NOMO-1 treated with dmso at 0.1 percent for 144 hours (cell line): ENCODE data around the gene LAMA2.

Source experiments
- DNase-seq: peaks from one replicate; lab custom pipeline; 2025; ENCODE audit not compliant: unreplicated experiment; lab: John Stamatoyannopoulos, UW

Gene LAMA2

GRCh38 chr6:129344379-129344778 is 461.4 kb downstream of the LAMA2 start:
- DNase-seq, result no peak

DNA sequence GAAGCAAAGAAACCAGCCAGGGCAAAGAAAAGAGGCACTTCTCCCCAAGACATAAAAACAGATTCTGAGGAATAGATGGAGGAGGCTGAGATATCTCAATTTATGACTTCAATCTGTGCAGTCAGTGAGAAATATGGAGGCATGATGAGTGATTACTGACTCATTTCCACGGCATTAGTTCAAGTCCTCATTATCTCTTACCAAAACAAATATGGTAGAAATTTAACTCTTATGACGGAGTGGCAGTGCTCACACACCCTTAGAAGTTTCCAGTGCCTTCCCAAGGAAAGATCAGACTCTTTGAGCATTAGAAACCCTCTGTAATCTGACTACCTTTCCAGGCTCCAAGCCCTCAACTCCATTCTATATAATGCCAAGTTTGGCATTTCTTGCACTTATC is 463.0 kb downstream of the LAMA2 start:
- DNase-seq, result no peak

DNA sequence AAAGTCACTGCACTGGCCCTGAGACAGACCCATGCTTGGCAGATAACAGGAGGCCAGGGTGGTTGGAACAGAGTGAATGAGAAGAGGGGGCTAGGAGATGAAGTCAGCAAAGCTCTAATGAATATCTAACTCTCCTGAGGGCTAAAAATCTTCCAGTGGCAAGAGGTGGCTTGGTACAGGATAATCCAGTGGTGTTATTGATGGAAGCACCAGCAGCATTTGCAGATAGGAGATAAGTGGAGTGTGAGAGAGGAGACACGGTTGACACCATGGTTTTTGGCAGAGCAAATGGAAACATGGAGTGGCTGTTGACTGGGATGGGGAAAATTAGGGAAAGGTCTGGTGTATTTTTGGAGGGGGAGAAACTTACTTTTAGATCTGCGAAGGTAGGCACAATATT is 464.0 kb downstream of the LAMA2 start:
- DNase-seq, result no peak

GRCh38 chr6:129350278-129350677 is 467.3 kb downstream of the LAMA2 start:
- DNase-seq, result no peak

DNA sequence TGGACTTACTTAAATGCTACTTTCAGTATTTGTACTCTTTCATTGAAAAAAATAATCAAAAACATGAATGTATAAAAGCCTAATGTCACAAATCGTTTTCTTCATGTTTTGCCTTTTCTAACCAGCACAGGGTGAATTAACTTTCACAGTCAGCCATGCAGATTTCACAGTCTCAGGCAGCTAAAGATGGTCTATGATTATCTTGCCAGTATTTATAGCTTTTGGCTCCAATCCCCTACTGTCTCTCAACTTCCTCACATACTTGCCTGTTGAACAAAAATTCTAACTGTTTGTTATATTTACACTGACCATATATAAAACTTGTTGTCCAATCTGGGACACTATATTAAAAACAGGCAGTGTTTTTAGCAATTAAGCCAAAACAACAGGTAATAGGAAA is 468.9 kb downstream of the LAMA2 start:
- DNase-seq, result no peak

DNA sequence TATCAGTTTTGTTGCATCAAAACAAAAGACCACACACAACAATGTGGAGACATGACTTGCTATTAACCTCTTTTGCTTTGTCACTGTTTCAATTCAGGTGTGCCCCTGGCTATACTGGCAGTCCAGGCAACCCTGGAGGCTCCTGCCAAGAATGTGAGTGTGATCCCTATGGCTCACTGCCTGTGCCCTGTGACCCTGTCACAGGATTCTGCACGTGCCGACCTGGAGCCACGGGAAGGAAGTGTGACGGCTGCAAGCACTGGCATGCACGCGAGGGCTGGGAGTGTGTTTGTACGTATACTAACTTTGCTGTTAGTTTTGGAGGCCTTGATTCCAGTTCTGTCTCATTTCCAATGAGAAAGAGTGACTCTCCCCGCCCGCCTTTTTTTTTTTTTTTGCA is 470.1 kb downstream of the LAMA2 start:
- DNase-seq, result no peak

GRCh38 chr6:129356129-129356528 is 473.2 kb downstream of the LAMA2 start:
- no peak for DNase-seq

- DNase-seq, result no peak
Observed at GRCh38 chr6:129359811-129360681, 477.1 kb downstream of the LAMA2 start.

GRCh38 chr6:129360682-129360955 is 477.7 kb downstream of the LAMA2 start:
- DNase-seq, result no peak

DNA sequence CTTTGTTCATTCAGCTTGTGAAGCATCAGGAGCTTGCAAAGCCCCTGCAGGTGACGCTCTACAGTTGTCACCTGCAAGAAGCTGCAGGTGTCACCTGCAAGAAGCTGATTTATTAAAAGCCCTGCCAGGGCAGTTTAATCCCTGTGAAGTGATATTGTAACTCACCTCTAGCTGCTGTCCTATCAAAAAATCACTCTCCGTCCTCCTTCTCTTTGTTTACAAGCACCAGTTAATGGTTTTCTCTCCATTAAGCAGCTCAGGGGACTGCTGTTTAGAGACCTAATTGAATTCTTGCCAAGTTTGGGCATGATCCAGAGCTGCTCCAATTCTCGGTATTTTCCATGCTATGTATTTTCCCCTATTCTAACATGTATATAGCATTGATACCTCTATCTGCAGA is 481.1 kb downstream of the LAMA2 start:
- DNase-seq, result no peak

DNA sequence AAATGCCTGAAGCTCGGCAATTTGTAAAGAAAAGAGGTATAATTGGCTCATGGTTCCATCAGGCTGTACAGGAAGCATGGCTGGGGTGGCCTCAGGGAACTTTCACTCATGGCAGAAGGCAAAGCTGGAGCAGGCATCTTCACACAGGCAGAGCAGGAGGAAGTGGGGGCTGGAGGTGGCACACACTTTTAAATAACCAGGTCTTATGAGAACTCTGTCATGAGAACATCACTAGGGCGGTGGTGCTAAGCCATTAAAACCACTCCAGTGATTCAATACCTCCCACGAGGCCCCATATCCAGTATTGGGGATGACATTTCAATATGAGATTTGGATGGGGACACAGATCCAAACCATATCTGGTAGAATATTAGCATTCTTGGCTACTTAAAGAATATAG is 481.8 kb downstream of the LAMA2 start:
- no peak for DNase-seq

- DNase-seq, result no peak
Observed at GRCh38 chr6:129368076-129368475, 485.1 kb downstream of the LAMA2 start.

DNA sequence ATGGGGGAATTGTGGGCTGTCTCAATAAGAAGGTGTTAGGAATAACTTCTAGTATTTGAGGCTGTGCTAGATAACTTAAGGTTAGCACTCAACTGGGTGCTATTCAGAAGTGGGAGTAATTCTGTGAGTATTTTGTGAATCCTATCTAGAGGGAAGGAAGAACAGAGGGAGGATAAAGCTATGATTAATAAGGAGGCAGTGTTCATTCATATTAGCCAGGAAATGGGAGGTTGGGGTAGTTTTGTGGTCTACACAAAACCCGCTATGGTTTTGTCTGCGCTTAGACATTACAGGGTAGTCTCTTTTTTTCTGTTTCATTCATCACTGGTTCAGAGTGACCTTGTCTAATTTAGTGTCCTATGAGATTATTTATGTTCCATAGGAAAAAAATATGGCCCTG is 486.0 kb downstream of the LAMA2 start:
- DNase-seq, result no peak

DNA sequence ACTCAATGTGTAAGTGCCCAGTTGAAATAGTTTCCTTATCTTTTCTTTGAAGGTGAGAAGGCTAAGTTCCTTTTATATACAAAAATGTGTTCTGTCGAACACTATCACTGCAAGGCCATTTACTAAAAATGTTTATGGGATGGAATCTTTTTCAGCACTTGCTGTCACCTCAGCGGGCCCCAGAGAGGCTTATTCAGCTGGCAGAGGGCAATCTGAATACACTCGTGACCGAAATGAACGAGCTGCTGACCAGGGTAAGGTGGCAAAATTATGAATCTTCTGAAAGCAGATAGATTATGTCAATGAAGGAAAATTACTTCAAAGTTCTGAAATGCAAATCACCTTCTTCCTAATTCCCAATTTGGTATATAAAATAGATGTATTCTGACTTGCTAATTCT is 486.8 kb downstream of the LAMA2 start:
- no peak for DNase-seq

GRCh38 chr6:129370268-129370916 is 487.5 kb downstream of the LAMA2 start:
- no peak for DNase-seq

DNA sequence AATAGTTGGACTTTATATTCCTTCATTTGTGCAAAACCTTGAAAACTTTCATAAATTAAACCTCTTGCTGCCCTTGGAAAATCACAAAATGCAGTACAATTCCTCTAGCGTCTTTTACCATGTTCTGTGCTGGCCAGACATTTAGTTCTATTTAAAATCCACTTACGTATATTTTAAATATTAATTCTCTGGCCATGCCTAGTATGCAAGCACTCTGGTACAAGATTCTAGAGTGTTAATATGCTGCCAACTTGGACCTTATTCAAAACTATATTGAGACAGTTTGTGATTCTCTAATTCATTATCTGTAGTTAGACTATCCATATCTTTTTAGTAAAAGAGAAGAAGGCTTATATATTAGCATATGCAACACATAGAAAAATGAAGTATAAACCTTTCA is 498.9 kb downstream of the LAMA2 start:
- DNase-seq, result no peak

- DNase-seq, result no peak
Observed at GRCh38 chr6:129382916-129383315, 500.0 kb downstream of the LAMA2 start.

GRCh38 chr6:129385117-129385516 is 502.2 kb downstream of the LAMA2 start:
- DNase-seq, result no peak

- no peak for DNase-seq
Observed at GRCh38 chr6:129390900-129391299, 508.0 kb downstream of the LAMA2 start.

DNA sequence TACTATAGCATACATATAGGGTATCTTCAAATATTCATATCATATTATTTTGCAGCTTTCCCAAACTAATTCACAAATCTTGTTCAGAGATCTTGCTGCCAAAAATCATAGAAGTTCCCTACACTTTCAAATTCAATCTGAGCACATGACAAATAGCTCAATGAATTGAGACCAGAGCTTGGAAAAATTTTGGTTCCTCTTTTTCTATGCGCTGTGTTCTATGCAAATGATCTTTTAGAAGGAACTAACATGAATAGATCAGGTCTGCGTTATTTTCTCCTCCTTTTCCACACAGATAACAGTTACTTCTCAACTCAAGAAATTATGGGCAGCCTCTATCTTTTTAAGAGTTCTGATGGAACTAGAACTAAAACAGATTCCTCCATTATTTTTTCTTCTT is 510.7 kb downstream of the LAMA2 start:
- peak; percentile 34 for DNase-seq

DNA sequence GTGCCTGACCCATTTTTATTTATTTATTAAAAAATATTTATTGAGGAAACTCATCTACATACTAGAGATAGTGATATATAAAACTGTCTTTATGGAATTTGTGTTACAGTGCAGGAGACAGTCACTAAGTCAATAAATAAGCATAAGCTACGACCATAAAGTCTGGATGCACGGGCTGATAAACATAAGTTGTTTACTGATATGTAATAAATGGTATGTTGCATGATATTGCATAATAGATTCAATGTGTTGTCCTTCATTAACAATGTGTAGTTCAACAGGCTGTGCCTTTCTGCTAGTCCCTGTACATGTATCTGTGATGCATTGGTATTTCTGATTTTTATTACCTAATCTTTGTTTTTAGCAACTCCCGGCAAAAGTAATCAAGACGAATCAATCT is 515.8 kb downstream of the LAMA2 start:
- DNase-seq, result no peak

DNA sequence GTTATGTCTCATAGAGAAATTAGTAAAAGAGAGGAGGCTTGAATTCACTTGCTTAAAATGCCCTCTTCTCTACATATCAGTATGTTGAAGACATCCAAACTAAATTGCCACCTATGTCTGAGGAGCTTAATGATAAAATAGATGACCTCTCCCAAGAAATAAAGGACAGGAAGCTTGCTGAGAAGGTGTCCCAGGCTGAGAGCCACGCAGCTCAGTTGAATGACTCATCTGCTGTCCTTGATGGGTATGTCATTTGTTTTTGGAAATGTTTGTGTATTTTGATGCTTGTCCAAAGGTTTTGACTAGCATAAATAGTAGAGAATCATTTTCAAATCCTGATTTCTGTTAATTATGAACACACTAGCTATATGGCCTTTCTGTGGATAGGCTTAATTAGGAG is 519.3 kb downstream of the LAMA2 start:
- no peak for DNase-seq

GRCh38 chr6:129411092-129411491 is 528.2 kb downstream of the LAMA2 start:
- DNase-seq, result no peak
